Activated CD8-positive, alpha-beta T cell treated with anti-CD3 and anti-CD28 coated beads for 36 hours (primary cell): ENCODE data around the gene CHST5. TPM values are rescaled to one million over a fixed set of nuclear protein-coding genes. Genes with fewer than 3 reads are reported as not detected.

Experiments
- ATAC-seq: fragments of 200-7000 bp; cut with Tn5 transposase; one replicate; pipeline ENCODE4 v1.10.0; 2021; ENCODE audit warnings: mild to moderate bottlenecking, moderate library complexity
- CTCF ChIA-PET: fragments of 350-600 bp; sonication (Branson Sonifier 250); formaldehyde crosslinking; loops from one replicate; lab custom pipeline; 2021; ENCODE audit warnings: antibody characterized with exemption; lab: Charles Lee
- POLR2A ChIA-PET: fragments of 350-600 bp; sonication (Branson Sonifier 250); formaldehyde crosslinking; loops from one replicate; lab custom pipeline; 2021; ENCODE audit warnings: antibody characterized with exemption; lab: Charles Lee
- DNase-seq: peaks from one replicate; pipeline ENCODE4 v3.0.0-alpha.2; 2020
- H3K27ac Mint-ChIP-seq: one replicate; pipeline ENCODE4 v1.8.0; 2021; ENCODE audit warnings: mild to moderate bottlenecking, mixed read lengths
- H3K27me3 Mint-ChIP-seq: one replicate; pipeline ENCODE4 v1.8.0; 2021; ENCODE audit warnings: mixed read lengths
- H3K36me3 Mint-ChIP-seq: one replicate; pipeline ENCODE4 v1.8.0; 2021; ENCODE audit warnings: low read depth, mixed read lengths
- H3K4me1 Mint-ChIP-seq: one replicate; pipeline ENCODE4 v1.8.0; 2021; ENCODE audit warnings: low read depth, mixed read lengths
- H3K4me3 Mint-ChIP-seq: one replicate; pipeline ENCODE4 v1.8.0; 2021; ENCODE audit warnings: mild to moderate bottlenecking, moderate library complexity, mixed read lengths
- H3K9me3 Mint-ChIP-seq: one replicate; pipeline ENCODE4 v1.8.0; 2021; ENCODE audit warnings: mixed read lengths
- CTCF ChIP-seq: fragments of 200-600 bp; IDR thresholded peaks from one replicate; pipeline ENCODE4 v1.8.0; 2022; ENCODE audit warnings: antibody characterized with exemption, mild to moderate bottlenecking
- intact Hi-C: fragments of 100-400 bp; cut with micrococcal nuclease; formaldehyde crosslinking; loops from one replicate; pipeline ENCODE4 v1.10.0; 2022
- total RNA-seq, 2 experiments: library from RNA; stranded (reverse); gene quantifications; one replicate each; pipeline ENCODE4 v1.2.3, GENCODE V29; 2021

CHST5 gene
- total RNA-seq, 2 experiments from 2014 or later = not detected

GRCh38 chr16:75565640-75566039 is 29.7 kb upstream of the CHST5 start:
- intact Hi-C loops = loop anchor here (2.0 kb wide), 1 partner anchor 57 kb away; the partner anchor contains the start of gene ADAT1
- Mint-ChIP-seq H3K36me3 (peaks cover 4% of the 10 kb centered on the region), H3K4me1 (peaks cover 30% of the 10 kb centered on the region), H3K27me3 (peaks cover 7% of the 10 kb centered on the region), H3K9me3 (no peaks in the 10 kb centered on the region), H3K27ac (peak overlapping the region; percentile 98), H3K4me3 (peak overlapping the region; percentile 93)
- ChIA-PET POLR2A (interaction anchor here (0.6 to 3.9 kb wide), 8 partner anchors 9 to 83 kb away, joined by 3 to 19 read pairs (median 4); partner anchors contain the start of genes ADAT1 and TMEM231), CTCF (interaction anchor here (0.9 to 2.3 kb wide), 5 partner anchors 30 to 101 kb away, joined by 4 to 10 read pairs (median 4); partner anchors contain the start of genes ADAT1, CHST5, KARS1 and TERF2IP)
- no peak for DNase-seq
- TF ChIP-seq CTCF = no peak
- no peak for ATAC-seq

- Mint-ChIP-seq H3K4me3 (no peak overlapping the region), H3K27me3 (peaks cover 7% of the 10 kb centered on the region), H3K9me3 (no peaks in the 10 kb centered on the region), H3K27ac (no peak overlapping the region), H3K4me1 (peaks cover 5% of the 10 kb centered on the region), H3K36me3 (no peaks in the 10 kb centered on the region)
- POLR2A ChIA-PET = no interaction called here
- intact Hi-C loops = no loop called here
- DNase-seq = no peak
- CTCF ChIA-PET = interaction anchor here (1.5 kb wide), 1 partner anchor 43 kb away, joined by 3 read pairs; no protein-coding TSS in a partner anchor
- TF ChIP-seq CTCF = no peak
- ATAC-seq = no peak
Observed at GRCh38 chr16:75559564-75560372, 23.9 kb upstream of the CHST5 start.

GRCh38 chr16:75558846-75559401 is 23.0 kb upstream of the CHST5 start:
- intact Hi-C loops = no loop called here

GRCh38 chr16:75556431-75556950 is 20.6 kb upstream of the CHST5 start:
- Mint-ChIP-seq H3K4me1 (peaks cover 4% of the 10 kb centered on the region), H3K27ac (peak overlapping the region; percentile 77), H3K36me3 (no peaks in the 10 kb centered on the region), H3K9me3 (no peaks in the 10 kb centered on the region), H3K4me3 (peak overlapping the region; percentile 85), H3K27me3 (peaks cover 6% of the 10 kb centered on the region)
- TF ChIP-seq CTCF = no peak
- DNase-seq = no peak
- POLR2A ChIA-PET = interaction anchor here (1.0 to 3.7 kb wide), 4 partner anchors 8 to 91 kb away, joined by 3 to 19 read pairs (median 10); partner anchors contain the start of genes GABARAPL2, KARS1 and TERF2IP
- ATAC-seq = no peak
- CTCF ChIA-PET = interaction anchor here (0.8 to 2.9 kb wide), 5 partner anchors 8 to 93 kb away, joined by 3 to 12 read pairs (median 3); no protein-coding TSS in a partner anchor
- intact Hi-C loops = no loop called here

More at GRCh38 chr16:75558846-75559401, 23.0 kb upstream of the CHST5 start:
- no peak overlapping the region for H3K27ac Mint-ChIP-seq
- H3K4me1 Mint-ChIP-seq = peaks cover 4% of the 10 kb centered on the region
- CTCF ChIA-PET = no interaction called here
- H3K36me3 Mint-ChIP-seq = no peaks in the 10 kb centered on the region
- no peak for TF ChIP-seq CTCF
- no peak overlapping the region for H3K4me3 Mint-ChIP-seq
- DNase-seq = no peak
- peaks cover 6% of the 10 kb centered on the region for H3K27me3 Mint-ChIP-seq
- H3K9me3 Mint-ChIP-seq = no peaks in the 10 kb centered on the region
- POLR2A ChIA-PET = interaction anchor here (3.7 kb wide), 1 partner anchor 8 kb away, joined by 19 read pairs; the partner anchor contains the start of gene GABARAPL2
- ATAC-seq = no peak
